ENCODE data around the gene SHROOM1.

DNA sequence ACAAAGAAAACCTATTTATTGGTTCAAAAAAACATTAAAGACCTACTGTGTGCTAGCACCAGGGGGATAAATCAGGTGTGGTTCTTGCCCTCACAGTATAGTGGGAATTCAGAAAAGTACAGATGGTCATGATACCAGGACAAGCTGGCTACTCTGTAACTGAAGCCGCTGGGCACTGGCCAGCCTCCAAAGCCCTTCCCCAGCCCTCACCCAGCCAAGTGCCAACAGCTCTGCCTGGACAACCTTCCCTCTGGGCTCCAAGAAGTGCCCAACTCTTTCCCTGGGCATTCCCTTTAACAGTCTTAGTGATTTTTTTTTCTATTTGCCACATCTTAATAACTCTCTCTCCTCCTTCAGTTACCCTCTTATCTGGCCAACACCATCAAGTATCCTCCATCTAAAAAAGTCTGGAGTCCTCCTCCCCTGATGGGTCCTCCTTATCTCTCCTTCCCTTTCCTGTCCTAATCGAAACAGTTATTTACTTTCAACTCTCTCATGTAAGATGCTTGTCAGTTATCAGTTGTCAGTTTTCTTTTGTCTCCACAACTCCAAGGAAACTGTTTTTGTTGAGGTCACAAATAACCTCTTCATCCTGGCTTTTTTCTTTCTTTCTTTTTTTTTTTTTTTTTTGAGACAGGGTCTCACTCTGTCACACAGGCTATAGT lies 40.1 kb downstream of the SHROOM1 start:
- TF ChIP-seq, protein P1, sequence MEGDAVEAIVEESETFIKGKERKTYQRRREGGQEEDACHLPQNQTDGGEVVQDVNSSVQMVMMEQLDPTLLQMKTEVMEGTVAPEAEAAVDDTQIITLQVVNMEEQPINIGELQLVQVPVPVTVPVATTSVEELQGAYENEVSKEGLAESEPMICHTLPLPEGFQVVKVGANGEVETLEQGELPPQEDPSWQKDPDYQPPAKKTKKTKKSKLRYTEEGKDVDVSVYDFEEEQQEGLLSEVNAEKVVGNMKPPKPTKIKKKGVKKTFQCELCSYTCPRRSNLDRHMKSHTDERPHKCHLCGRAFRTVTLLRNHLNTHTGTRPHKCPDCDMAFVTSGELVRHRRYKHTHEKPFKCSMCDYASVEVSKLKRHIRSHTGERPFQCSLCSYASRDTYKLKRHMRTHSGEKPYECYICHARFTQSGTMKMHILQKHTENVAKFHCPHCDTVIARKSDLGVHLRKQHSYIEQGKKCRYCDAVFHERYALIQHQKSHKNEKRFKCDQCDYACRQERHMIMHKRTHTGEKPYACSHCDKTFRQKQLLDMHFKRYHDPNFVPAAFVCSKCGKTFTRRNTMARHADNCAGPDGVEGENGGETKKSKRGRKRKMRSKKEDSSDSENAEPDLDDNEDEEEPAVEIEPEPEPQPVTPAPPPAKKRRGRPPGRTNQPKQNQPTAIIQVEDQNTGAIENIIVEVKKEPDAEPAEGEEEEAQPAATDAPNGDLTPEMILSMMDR (conservative IDR thresholded peaks at IDR 0.05; ENCODE audit: low read depth, low read length), result no peak
- TF ChIP-seq EZH2 (IDR thresholded peaks at IDR 0.05; ENCODE audit: borderline replicate concordance, low read depth, low read length, poor library complexity, severe bottlenecking), result no peak
